HuH-7 (cell line): ENCODE results near the gene TSNAXIP1.
"Not testable (repeated sequence)": the region's sequence is repeated elsewhere in the genome, so short reads cannot be mapped to it uniquely, and the experiment has no call there.

Experiments
- DNase-seq: peaks from one replicate; pipeline ENCODE4 v3.0.0; 2011; ENCODE audit warnings: low spot score

TSNAXIP1 gene

GRCh38 chr16:67783353-67783725 lies 23.4 kb upstream of the TSNAXIP1 start:
- DNase-seq = no peak

GRCh38 chr16:67786491-67786890 lies 20.2 kb upstream of the TSNAXIP1 start:
- no peak for DNase-seq

DNA sequence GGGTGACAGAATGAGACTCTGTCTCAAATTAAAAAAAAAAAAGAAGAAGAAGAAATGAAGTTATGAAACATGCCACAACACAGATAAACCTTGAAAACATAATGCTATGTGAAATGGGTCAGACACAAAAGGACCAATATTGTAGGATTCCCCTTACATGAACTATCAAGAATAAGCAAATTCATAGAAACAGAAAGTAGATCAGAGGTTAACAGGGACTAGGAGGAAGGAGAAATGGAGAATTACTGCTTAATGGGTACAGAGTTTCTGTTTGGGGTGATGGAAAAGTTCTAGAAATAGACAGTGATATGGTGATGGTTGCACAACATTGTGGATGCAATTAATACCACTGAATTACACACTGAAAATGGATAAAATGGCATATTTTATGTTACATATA lies 16.6 kb upstream of the TSNAXIP1 start:
- DNase-seq = no peak

DNA sequence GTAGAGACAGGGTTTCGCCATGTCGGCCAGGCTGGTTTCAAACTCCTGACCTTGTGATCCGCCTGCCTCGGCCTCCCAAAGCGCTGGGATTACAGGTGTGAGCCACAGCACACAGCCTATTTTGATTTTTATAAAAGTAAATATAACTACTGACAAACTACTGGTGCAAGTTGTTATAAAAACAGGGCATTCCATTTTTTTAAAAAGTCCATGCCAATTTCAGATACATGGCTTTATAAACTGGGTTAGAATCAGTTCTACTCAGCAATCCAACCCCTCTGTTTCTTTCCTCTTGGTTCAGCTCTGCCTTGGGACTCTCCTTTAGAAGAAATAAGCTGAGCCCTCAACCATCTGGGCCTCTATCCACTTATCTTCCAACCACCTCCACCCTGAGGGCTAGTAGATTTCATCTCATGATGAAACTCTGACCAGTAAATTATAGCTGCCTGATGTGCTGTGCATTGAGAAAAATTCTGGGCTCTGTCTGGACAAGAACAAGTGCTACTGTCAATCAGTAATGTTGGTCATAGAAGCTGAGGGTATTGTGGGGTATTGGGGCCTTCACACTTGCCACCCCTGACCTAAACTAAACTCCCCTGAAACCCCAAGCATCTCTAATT lies 10.5 kb upstream of the TSNAXIP1 start:
- no peak for DNase-seq

- DNase-seq = no peak
These were observed 6.3 kb upstream of the TSNAXIP1 start for GRCh38 chr16:67800338-67800926.

- no peak for DNase-seq
These were observed 5.4 kb upstream of the TSNAXIP1 start for GRCh38 chr16:67801241-67801640.

DNA sequence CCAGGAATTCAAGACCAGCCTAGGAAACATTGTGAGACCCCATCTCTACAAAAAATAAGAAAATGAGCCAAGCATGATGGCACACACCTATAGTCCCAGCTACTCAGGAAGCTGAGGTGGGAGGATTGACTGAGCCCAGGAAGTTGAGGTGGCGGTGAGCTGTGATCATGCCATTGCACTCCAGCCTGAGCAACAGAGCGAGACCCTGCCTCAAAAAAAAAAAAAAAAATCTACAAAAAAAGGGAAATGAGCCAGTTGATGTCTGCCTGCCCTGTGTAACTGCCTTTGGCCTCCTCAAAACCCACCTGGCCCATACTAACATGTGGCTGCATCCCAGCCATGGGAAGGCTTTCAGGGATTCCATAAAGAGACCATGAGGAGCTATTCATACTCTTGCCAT lies 4.8 kb upstream of the TSNAXIP1 start:
- DNase-seq = no peak

- DNase-seq = no peak
These were observed 2.8 kb upstream of the TSNAXIP1 start for GRCh38 chr16:67803894-67804293.

DNA sequence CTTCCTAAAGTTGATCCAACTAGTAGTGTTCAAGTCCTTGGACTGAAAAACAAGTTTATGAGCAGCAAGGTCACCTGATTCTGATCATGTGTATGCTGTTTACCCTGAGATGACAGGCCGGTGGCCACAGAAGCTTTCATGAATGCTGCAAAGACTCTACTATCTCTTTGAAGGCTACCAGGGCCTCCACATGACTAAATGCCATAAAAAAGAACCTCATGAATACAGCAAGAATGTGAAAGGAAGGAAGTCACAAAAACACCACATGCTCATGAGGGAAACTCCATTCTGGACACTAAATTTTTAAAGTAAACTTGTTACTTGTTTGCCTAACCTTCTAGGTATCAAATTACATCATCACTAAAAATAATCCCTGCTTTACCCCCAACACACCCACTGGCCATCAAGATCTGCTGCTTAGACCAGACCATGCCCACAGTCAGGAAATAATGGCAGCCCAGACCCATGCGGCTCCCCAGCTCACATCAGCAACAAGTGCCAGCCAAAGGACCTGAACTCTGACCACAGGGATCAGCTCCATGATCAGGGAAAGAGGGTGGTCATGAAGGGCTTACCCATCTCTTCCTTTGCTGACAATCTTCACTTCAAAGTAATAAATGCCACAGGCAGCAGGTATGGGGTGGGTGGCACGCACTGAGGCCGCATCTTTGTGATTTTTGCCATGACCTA lies 1.7 kb upstream of the TSNAXIP1 start:
- DNase-seq = no peak

DNA sequence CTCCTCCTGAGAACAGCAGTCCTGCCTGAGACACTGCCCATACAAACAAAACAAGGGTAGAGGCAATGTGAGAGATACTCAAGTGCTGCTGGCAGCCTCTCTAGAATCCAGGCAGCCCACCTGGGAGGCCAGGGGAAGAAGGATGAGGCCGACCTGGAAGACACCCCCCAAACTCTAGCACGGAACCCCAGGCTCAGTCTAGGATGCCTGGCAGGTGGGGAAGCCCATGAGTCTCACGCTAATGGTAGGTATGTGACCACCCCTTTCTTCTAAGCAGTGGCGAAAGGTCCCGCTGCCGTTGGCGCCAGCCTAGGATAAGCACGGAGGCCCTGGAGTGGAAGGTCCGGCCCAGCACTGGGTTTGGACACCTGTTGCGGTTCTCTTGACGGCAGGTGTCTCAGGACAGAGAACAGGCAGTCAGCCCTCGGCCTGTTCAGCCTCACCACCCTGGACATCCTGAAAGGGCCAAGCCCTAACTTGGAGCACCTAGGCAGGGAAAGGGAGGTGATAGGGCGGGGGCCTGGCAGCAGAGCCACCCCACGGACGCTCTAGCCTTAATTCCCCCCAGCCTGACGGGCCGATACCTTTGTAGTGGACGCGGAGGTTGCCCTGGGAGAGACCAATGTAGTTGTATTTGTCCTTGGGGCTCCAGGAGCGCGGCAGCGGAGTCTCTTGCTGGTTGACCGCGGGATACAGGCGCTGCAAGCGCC lies 816 bp upstream of the TSNAXIP1 start:
- no peak for DNase-seq

DNA sequence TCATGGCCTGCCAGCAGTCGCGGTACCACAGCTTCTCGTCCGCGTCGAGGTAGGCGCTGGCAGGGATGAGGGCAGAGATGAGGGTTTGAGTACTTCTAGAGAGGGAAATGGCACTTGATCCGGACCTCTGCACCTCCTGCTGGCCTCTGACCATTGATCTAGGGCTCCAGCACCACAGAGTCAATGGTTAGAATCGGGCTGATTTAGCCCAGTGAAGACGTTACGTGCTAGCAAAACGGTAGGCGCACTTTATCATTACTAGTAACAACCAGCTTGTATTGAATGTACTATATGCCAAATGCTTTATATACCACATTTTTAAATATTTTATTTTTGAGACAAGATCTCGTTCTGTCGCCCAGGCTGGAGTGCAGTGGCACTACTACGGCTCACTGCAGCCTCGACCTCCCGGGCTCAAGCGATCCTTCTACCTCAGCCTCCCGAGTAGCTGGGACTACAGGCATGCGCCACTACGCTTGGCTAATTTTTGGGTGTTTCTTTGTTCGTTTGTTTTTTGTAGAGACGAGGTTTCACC lies 526 bp downstream of the TSNAXIP1 start:
- no peak for DNase-seq

- no peak for DNase-seq
These were observed 5.2 kb downstream of the TSNAXIP1 start for GRCh38 chr16:67811899-67812298.

DNA sequence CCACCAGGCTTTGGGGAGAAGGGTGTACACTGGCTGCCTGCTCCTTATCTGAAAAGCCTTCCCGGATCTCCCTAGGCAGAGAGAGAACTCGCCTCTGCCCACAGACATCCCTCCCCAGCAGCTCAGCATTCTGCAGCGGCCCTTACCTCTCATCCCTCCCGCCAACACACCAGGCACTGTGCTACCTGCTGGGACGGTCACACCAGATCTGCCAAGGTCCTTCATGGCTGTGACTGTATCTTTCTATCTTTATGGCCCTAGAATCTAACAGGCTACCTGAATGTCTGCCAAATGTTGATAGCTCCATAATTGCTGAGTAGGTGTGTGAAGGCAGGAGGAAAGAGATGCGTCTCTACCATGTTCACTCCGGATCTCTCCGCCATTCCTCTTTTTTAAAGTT lies 7.9 kb downstream of the TSNAXIP1 start:
- DNase-seq = no peak

GRCh38 chr16:67820608-67821259 lies 14.0 kb downstream of the TSNAXIP1 start:
- DNase-seq = no peak

GRCh38 chr16:67822511-67822910 lies 15.8 kb downstream of the TSNAXIP1 start:
- no peak for DNase-seq

DNA sequence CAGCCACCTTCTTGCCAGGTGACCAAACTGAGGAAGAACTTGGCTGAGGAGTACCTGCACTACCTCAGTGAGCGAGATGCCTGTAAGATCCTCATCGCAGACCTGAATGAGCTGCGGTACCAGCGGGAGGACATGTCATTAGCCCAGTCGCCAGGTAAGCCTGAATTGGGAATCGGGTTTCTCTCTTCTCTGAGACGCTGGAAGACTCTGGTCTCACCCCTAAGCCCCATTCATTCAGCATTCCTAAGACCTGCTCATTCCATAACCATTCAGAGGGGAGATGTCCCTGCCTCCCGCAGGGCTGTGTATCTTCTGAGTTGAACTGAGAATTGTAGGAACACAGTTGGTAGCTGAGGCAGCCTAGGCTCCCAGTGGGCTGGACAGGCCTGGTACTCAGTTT lies 18.4 kb downstream of the TSNAXIP1 start:
- DNase-seq = no peak

DNA sequence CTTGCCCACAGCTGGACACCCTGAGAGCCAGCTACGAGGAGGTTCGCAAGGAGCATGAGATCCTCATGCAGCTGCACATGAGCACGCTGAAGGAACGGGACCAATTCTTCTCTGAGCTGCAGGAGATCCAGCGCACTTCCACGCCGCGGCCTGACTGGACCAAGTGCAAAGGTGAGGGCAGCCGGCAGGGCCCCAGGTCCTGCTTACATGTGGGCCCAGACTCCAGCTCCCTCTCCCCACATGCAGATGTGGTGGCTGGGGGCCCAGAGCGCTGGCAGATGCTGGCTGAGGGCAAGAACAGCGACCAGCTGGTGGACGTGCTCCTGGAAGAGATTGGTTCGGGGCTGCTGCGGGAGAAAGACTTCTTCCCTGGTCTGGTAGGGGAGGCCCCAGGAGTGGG lies 19.2 kb downstream of the TSNAXIP1 start:
- no peak for DNase-seq

DNA sequence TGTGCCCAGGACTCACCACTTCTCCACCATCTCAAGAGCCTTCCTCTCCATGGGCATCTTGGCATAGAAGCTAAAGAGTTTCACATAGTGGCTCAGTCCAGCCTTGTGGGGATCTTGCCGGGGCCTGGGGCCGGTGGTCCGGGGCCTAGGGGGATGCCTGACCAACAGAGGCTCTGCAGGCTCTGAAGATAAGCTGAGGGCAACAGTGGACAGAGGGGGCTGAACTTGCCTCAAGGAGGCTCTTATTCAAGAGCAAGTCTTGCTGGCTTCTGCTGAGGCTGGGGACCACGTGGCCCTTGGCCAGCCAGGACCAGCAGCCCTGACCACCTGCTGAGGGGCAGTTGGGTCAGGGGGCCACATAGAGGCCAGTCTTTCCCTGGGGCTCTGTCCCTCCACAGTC lies 22.0 kb downstream of the TSNAXIP1 start:
- DNase-seq = no peak

GRCh38 chr16:67833030-67833414 lies 26.3 kb downstream of the TSNAXIP1 start:
- DNase-seq = no peak

DNA sequence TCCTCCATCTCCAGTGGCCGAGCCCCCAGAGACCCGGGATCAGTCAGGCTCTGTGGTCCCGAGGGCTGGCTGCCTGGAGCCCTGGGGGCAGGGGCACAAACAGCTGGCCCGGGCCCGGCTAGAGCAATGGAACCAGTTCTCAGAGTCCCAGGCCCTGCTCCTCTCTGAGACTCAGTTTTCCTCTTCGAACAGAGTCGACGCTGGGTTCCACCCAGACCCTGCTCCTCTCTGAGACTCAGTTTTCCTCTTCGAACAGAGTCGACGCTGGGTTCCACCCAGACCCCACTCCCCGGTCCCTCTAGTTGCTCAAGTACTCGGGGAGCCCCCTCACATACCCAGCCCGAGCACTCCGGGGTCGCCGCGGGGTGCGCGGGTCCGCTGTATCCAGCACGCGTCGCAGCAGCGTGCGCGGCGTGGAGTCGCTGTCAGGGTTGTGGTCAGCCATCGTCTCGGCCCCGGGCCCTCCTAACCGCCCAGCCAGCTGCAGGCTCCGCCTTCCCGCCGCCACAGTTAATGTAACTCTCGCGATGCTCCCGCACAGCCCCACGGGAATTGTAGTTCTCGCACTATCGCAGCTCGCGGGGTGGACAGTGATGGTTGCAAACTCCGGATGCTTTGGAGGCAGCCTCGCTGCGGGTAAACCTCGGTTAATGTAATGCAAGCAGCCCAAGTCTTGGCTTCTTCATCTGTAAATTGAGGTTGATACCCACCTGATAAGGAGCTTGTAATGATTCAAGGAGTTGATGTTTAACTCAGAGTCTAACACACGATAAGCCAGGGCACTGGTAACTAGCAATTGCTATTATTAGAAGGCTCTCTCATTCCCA lies 26.9 kb downstream of the TSNAXIP1 start:
- peak; percentile 98 for DNase-seq

GRCh38 chr16:67834242-67834614 lies 27.5 kb downstream of the TSNAXIP1 start:
- DNase-seq = no peak

DNA sequence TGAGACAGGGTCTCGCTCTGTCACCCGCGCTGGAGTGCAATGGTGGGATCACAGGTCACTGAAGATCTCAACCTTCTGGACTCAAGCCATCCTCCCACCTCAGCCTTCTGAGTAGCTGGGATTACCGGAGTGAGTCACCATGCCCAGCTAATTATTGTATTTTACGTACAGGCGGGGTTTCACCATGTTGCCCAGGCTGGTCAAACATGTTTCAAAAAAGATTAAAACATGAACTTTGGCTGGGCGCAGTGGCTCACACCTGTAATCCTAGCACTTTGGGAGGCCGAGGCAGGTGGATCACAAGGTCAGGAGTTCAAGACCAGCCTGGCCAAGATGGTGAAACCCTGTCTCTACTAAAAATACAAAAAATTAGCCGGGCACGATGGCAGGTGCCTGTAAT lies 30.5 kb downstream of the TSNAXIP1 start:
- DNase-seq = not testable (repeated sequence)
